Measurements from ENCODE around the gene TDRD6.

DNA sequence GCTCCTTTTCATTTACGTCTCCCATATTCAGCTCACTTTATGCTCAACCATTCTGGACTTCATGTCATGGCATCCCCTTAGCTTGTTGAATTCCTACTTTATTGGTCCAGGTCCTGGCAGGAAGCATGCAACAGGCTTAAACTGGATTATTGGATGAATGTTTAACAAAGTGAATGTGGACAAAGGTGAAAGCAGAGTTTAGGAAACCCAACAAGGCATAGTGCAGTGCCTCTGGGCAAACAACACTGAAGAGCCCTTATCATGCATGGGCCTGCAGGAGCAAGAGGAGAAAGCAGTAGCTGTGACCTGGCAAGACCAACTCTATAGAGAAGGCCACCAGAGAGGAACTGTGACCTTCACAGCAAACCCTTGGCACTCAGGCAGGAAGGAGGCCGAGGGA is 53.8 kb downstream of the TDRD6 start:
- TF ChIP-seq GATA2 (IDR thresholded peaks at IDR 0.05; ENCODE audit: low read depth, low read length) (no peak), GATA3 (IDR thresholded peaks at IDR 0.05; ENCODE audit: low read depth, low read length) (no peak)

Data from SH-SY5Y (cell line).